Measurements from ENCODE around the gene RAB27A. TPM values are rescaled to one million over a fixed set of nuclear protein-coding genes. Genes with fewer than 3 reads are reported as not detected.

Gene RAB27A
- total and polyA plus RNA-seq, 5 donors from 2014 or later, result 34.0 to 69.2 (median 43.8) TPM

Other genes with a start within 250 kb of the RAB27A start
- 121 TPM for gene RSL24D1, start 92.9 kb downstream of the RAB27A start, total RNA-seq
- 100 to 1,000 TPM in 3 of 4 donors, 10 to 100 TPM in 1; 85.4 to 118 (median 104) TPM for gene RSL24D1, start 92.9 kb downstream of the RAB27A start, polyA plus RNA-seq
- 9.4 TPM for gene PIGBOS1, start 29.3 kb upstream of the RAB27A start, total RNA-seq
- 10 to 100 TPM; 49.9 to 63.0 (median 56.1) TPM for gene PIGBOS1, start 29.3 kb upstream of the RAB27A start, polyA plus RNA-seq
- 38.5 TPM for gene PIGB, start 29.4 kb upstream of the RAB27A start, total RNA-seq
- gene PIGB, start 29.4 kb upstream of the RAB27A start, polyA plus RNA-seq, result 10 to 100 TPM; 14.3 to 19.1 (median 17.8) TPM
- gene CCPG1, start 118.5 kb upstream of the RAB27A start, total RNA-seq, result 28.7 TPM
- gene CCPG1, start 118.5 kb upstream of the RAB27A start, polyA plus RNA-seq, result 10 to 100 TPM; 33.8 to 50.9 (median 39.3) TPM
- gene PIERCE2, start 118.7 kb upstream of the RAB27A start, total RNA-seq, result not detected
- under 1 TPM in 2 of 4 donors, not detected in 2; 0.76 to 0.89 TPM for gene PIERCE2, start 118.7 kb upstream of the RAB27A start, polyA plus RNA-seq
- 1.2 TPM for gene DNAAF4, start 218.4 kb upstream of the RAB27A start, total RNA-seq
- gene DNAAF4, start 218.4 kb upstream of the RAB27A start, polyA plus RNA-seq, result 1 to 10 TPM in 3 of 4 donors, under 1 TPM in 1; 0.80 to 1.6 (median 1.1) TPM

Data from CD4-positive, CD25-positive, alpha-beta regulatory T cell (primary cell).